Cardiac muscle cell (in vitro differentiated cells and primary cell): Measurements from ENCODE around the gene TRIM62. TPM values are rescaled to one million over a fixed set of nuclear protein-coding genes. Genes with fewer than 3 reads are reported as not detected.

Source experiments
- DNase-seq, 2 donors: peaks; one replicate each; pipeline versions ENCODE4 v3.0.0 to v3.0.0-alpha.2; 2010 to 2017; ENCODE audit warnings: low read depth in 1 of 2, low spot score in 1 of 2
- H3K27ac ChIP-seq: fragments of 200-600 bp; sonication (generic); 2 replicates; pipeline ENCODE4 v1.5.1; 2016
- H3K27me3 ChIP-seq: fragments of 200-600 bp; sonication (generic); 2 replicates; pipeline ENCODE4 v1.6.0; 2016; ENCODE audit warnings: control low read depth
- H3K36me3 ChIP-seq: fragments of 200-600 bp; sonication (generic); 2 replicates; pipeline ENCODE4 v1.5.1; 2016; ENCODE audit warnings: control low read depth
- H3K4me1 ChIP-seq: fragments of 200-600 bp; sonication (generic); 2 replicates; pipeline ENCODE4 v1.8.1; 2017; ENCODE audit warnings: low read depth, mild to moderate bottlenecking, mixed run types
- H3K4me3 ChIP-seq: fragments of 200-600 bp; sonication (generic); 2 replicates; pipeline ENCODE4 v1.5.1; 2016; ENCODE audit warnings: mild to moderate bottlenecking
- H3K9me3 ChIP-seq: fragments of 200-600 bp; sonication (generic); 2 replicates; pipeline ENCODE4 v1.5.1; 2017; ENCODE audit warnings: low read depth, mild to moderate bottlenecking, control low read depth
- polyA plus RNA-seq: library from polyadenylated mRNA; unstranded; fragments of >200 nt; fragmentation: Nextera tagmentation; extraction: Ambion mirVana; gene quantifications from 2 replicates; pipeline ENCODE4 v1.2.1, GENCODE V29; 2016
- total RNA-seq: library from RNA; depleted of rRNA; stranded (reverse); fragments of >200 nt; gene quantifications from 2 replicates; pipeline ENCODE4 v1.2.3, GENCODE V29; 2016
- TF ChIP-seq, protein P1 (sequence below): IDR thresholded peaks from 2 replicates; pipeline ENCODE4 v1.5.1; 2012; ENCODE audit warnings: low read depth, mild to moderate bottlenecking, low read length

Gene TRIM62
- total RNA-seq (5.8 and 6.3 TPM in 2 replicates), polyA plus RNA-seq (2.4 and 3.1 TPM in 2 replicates)

DNA sequence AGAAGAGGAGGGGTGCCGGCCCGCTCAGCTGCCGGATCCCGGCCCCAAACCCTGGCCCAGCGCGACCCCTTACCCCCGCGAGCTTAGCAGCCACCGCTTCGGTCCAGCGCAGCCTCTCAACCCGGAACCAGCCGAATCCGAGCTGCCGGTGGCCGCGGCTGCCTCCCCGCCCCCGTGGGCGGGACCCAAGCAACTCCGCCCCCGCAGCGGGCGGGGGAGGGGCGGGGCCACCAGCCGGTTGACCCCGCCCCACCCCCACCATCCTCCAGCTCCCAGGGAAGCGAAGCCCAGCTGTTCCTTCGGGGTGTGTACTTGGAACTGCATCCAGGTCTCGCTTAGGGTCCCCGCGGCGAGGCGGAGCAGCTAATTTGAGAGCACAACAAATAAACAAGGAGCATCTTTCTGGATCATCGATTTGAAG, at the start of gene TRIM62:
Gene TRIM62, minus strand, starts transcription at position 123 of the 421 bp plus-strand sequence. CDS start 611 bp downstream, outside the sequence.
- DNase-seq, result peak; percentile 94
- no peaks in the 10 kb centered on the region for H3K36me3 ChIP-seq
- TF ChIP-seq, protein P1, sequence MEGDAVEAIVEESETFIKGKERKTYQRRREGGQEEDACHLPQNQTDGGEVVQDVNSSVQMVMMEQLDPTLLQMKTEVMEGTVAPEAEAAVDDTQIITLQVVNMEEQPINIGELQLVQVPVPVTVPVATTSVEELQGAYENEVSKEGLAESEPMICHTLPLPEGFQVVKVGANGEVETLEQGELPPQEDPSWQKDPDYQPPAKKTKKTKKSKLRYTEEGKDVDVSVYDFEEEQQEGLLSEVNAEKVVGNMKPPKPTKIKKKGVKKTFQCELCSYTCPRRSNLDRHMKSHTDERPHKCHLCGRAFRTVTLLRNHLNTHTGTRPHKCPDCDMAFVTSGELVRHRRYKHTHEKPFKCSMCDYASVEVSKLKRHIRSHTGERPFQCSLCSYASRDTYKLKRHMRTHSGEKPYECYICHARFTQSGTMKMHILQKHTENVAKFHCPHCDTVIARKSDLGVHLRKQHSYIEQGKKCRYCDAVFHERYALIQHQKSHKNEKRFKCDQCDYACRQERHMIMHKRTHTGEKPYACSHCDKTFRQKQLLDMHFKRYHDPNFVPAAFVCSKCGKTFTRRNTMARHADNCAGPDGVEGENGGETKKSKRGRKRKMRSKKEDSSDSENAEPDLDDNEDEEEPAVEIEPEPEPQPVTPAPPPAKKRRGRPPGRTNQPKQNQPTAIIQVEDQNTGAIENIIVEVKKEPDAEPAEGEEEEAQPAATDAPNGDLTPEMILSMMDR, result no peak
- no peaks in the 10 kb centered on the region for H3K9me3 ChIP-seq
- H3K4me1 ChIP-seq, result no peaks in the 10 kb centered on the region
- H3K27me3 ChIP-seq, result no peaks in the 10 kb centered on the region
- peak within 1 kb of the TSS; percentile 69 for H3K4me3 ChIP-seq
- H3K27ac ChIP-seq, result no peak within 1 kb of the TSS

DNA sequence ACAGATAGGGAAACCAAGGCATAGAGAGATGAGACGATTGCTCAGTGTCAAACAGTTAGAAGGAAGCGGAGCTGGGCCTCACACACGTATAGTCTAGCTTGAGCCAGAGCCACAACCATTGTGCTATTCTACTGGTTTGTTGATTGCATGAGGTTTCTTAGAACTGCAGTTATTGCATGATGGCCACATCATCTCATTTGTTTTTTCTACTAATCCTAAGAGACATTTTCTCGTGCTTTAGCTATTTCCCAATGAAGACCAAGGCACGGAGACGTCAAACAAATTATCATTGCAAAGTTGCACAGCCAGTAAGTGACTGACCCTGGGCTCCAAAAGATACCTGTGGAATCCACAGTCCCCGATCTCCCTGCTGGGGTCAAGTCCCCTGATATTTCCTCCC, 49.3 kb upstream of the TRIM62 start:
- no peak overlapping the region for H3K27ac ChIP-seq
- TF ChIP-seq, protein P1, result no peak
- no peaks in the 10 kb centered on the region for H3K9me3 ChIP-seq
- no peak for DNase-seq
- H3K27me3 ChIP-seq, result no peaks in the 10 kb centered on the region
- no peaks in the 10 kb centered on the region for H3K4me1 ChIP-seq
- no peak overlapping the region for H3K4me3 ChIP-seq
- no peaks in the 10 kb centered on the region for H3K36me3 ChIP-seq

DNA sequence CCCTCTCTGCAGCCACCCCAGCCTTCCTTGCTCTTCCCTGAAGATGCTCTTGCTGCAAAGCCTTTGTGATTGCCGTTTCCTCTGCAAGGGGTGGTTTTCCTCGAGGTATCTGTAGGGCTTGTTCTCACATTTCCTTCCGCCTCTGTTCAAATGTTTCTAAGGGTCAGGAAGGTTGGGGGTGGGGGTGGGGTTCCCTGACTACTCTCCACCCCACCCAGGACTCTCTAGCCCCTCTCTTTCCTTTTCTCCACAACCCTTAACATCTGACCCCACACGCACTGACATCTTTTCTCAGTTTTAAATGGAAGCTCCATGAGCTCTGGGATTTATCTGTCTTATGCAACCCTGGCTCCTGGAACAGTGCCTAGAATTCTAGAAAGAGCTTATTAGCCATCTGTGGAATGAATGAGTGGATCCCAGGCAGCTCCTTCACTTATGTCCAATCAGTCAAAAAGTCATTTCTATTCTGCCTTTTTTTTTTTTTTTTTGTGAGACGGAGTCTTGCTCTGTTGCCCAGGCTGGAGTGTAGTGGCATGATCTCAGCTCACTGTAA, 47.2 kb upstream of the TRIM62 start:
- H3K36me3 ChIP-seq, result no peaks in the 10 kb centered on the region
- TF ChIP-seq, protein P1, result no peak
- no peaks in the 10 kb centered on the region for H3K27me3 ChIP-seq
- H3K9me3 ChIP-seq, result no peaks in the 10 kb centered on the region
- no peak overlapping the region for H3K27ac ChIP-seq
- no peak overlapping the region for H3K4me3 ChIP-seq
- peak in 1 of 2 donors; percentile 96 for DNase-seq
- no peaks in the 10 kb centered on the region for H3K4me1 ChIP-seq

DNA sequence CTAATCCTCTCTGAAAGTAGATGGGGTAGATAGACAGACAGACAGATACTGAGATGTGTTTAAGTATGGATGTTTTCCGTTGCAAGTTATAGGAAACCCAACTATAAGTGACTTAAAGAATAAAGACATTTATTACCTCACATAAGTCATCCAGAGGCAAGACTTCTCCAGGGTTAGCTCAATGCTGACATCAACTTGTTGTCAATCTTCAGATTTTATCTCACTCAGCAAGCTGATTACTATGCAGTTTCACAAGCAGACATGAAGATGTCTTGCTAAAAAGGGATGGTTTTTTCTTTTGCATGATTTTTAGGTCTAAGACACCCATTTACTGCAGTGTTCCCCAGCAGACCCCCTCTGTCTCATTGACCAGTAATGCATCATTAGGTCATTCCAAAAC, 43.7 kb upstream of the TRIM62 start:
- no peak for DNase-seq
- Histone ChIP-seq H3K27ac (no peak overlapping the region), H3K36me3 (no peaks in the 10 kb centered on the region), H3K4me3 (no peak overlapping the region), H3K27me3 (no peaks in the 10 kb centered on the region), H3K9me3 (no peaks in the 10 kb centered on the region), H3K4me1 (no peaks in the 10 kb centered on the region)
- TF ChIP-seq, protein P1, result no peak

DNA sequence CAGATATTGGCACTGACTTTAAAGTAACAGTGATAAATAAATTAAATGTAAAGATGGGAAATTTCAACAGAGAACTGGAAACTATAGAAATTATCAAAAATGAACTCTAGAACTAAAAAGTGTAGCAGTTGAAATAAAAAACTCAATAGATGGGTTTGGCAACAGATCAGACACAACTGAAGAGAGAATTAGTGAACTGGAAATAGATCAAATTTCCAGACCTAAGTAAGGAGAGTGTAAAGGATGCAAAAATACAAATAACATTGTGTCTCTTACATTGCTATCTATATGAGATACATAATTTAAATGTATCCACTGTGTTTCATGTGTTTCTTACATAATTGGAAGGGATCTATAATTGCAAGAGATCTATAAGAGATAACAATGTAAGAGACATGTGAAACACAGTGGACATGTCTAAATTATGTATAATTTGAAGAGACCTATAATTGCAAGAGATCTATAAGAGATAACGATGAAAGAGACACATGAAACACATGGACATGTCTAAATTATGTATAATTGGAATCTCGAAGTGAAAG, 42.4 kb upstream of the TRIM62 start:
- Histone ChIP-seq H3K4me3 (no peak overlapping the region), H3K27ac (no peak overlapping the region), H3K36me3 (no peaks in the 10 kb centered on the region), H3K27me3 (no peaks in the 10 kb centered on the region), H3K4me1 (no peaks in the 10 kb centered on the region), H3K9me3 (no peaks in the 10 kb centered on the region)
- TF ChIP-seq, protein P1, result no peak
- no peak for DNase-seq
